ENCODE data around the gene TFF2. TPM values are rescaled to one million over a fixed set of nuclear protein-coding genes. Genes with fewer than 3 reads are reported as not detected.

The TFF2 gene
- total RNA-seq, 2 experiments from 2014 or later: not detected

DNA sequence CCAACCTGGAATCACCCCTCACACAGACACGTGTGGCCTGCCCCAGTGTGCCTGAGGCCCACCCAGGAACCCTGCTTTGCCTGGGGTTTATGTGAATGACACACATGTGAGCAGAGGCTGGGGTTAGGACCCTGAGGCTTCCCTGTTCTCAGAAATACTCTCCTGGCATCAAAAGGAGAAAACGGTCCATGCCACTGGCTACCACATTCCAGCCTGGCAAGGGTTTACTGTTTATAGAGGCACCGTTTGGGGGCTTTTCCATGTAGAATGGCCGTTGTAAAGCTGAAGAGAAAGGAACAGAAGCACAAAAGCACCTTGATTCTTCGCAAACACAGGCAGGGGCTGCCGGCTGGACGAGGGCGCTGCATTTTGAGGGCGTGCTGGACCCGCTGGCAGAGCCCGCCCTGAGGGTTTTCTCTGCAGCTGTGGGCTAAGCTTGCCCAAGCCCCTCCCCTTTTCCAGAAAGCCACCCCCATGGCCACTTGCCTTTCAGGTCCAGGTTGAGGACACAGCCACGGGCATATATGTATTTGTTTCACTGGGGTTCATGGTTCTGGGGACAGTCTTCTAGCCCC lies 48.6 kb downstream of the TFF2 start:
- CTCF ChIA-PET: interaction anchor here (1.7 to 5.4 kb wide), 2 partner anchors 8 to 43 kb away, joined by 5 to 34 read pairs; no protein-coding TSS in a partner anchor
- POLR2A ChIA-PET: interaction anchor here (0.9 kb wide), 1 partner anchor 12 kb away, joined by 3 read pairs; no protein-coding TSS in a partner anchor
- intact Hi-C loops (cut with micrococcal nuclease): no loop called here
- DNase-seq: no peak
- no peak overlapping the region for H3K4me3 Mint-ChIP-seq
- H3K27ac Mint-ChIP-seq: no peak overlapping the region
- ATAC-seq: no peak
- H3K4me1 Mint-ChIP-seq (ENCODE audit: low read depth): peaks cover 16% of the 10 kb centered on the region
- TF ChIP-seq, protein P1, sequence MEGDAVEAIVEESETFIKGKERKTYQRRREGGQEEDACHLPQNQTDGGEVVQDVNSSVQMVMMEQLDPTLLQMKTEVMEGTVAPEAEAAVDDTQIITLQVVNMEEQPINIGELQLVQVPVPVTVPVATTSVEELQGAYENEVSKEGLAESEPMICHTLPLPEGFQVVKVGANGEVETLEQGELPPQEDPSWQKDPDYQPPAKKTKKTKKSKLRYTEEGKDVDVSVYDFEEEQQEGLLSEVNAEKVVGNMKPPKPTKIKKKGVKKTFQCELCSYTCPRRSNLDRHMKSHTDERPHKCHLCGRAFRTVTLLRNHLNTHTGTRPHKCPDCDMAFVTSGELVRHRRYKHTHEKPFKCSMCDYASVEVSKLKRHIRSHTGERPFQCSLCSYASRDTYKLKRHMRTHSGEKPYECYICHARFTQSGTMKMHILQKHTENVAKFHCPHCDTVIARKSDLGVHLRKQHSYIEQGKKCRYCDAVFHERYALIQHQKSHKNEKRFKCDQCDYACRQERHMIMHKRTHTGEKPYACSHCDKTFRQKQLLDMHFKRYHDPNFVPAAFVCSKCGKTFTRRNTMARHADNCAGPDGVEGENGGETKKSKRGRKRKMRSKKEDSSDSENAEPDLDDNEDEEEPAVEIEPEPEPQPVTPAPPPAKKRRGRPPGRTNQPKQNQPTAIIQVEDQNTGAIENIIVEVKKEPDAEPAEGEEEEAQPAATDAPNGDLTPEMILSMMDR (IDR thresholded peaks at IDR 0.05): no peak
- no peaks in the 10 kb centered on the region for H3K36me3 Mint-ChIP-seq (ENCODE audit: low read depth)
- no peaks in the 10 kb centered on the region for H3K27me3 Mint-ChIP-seq
- H3K9me3 Mint-ChIP-seq: no peaks in the 10 kb centered on the region

DNA sequence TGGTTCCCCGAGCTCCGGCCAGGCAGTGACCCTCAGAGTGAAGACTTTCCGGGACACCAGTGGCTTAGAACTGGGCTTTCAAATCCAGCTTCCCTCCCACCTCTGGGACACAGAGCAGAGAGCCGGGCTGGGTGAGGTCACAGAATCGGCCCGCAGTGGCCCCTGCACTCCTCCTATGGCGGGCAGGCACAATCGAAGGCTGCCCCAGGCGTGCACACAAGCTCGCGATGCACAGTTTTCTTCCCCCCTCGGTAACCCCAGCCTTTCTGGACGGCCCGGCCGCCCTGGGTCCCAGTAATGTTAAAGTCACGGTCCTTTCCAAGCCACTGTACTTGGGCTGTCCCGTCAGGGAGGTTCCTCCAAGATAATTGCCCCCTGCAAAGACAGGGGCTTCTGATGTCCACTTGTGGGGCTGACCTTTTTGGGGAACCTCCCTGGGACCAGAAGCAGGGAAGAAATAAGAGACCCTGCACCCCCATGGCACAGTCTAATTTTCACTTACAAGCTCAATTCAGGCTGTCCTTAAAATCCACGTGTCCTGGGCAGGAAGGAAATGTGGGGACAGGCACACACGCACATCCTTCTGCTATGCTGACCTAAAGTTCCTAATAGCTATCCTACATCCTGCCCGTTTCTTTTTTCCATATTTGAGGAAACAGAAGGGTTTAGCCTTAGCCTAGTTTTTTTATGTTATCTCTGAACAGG lies 49.3 kb downstream of the TFF2 start:
- Mint-ChIP-seq H3K4me1 (ENCODE audit: low read depth) (peaks cover 14% of the 10 kb centered on the region), H3K9me3 (no peaks in the 10 kb centered on the region), H3K36me3 (ENCODE audit: low read depth) (no peaks in the 10 kb centered on the region), H3K4me3 (no peak overlapping the region), H3K27me3 (no peaks in the 10 kb centered on the region), H3K27ac (no peak overlapping the region)
- POLR2A ChIA-PET: interaction anchor here (0.9 kb wide), 1 partner anchor 12 kb away, joined by 3 read pairs; no protein-coding TSS in a partner anchor
- CTCF ChIA-PET: interaction anchor here (1.7 to 5.4 kb wide), 2 partner anchors 8 to 43 kb away, joined by 5 to 34 read pairs; no protein-coding TSS in a partner anchor
- TF ChIP-seq, protein P1 (IDR thresholded peaks at IDR 0.05): no peak
- intact Hi-C loops (cut with micrococcal nuclease): no loop called here
- no peak for ATAC-seq
- DNase-seq: no peak

DNA sequence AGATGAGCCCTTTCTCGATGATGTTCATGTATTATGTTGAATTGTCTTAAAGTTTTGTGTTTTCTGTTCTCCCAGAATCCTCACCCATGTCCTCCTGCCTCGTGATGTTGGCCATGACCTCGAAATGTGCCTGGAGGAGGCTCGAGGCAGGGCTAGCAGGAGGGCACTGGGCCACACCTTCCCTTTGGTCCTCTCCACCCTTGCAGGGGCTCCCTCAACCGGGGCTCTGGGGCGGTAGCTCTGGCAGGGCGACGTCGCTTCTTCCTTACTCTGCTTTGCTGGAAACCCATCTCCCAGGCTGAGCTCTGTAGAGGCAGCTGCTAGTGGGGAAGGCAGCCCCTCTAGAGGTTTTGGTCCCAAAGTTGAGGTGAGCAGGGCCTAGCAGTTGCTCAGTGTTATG lies 49.8 kb downstream of the TFF2 start:
- ChIA-PET CTCF (interaction anchor here (1.7 to 5.4 kb wide), 2 partner anchors 9 to 42 kb away, joined by 5 to 34 read pairs; no protein-coding TSS in a partner anchor), POLR2A (no interaction called here)
- Mint-ChIP-seq H3K27ac (no peak overlapping the region), H3K36me3 (ENCODE audit: low read depth) (no peaks in the 10 kb centered on the region), H3K9me3 (no peaks in the 10 kb centered on the region), H3K4me1 (ENCODE audit: low read depth) (peaks cover 14% of the 10 kb centered on the region), H3K27me3 (no peaks in the 10 kb centered on the region), H3K4me3 (no peak overlapping the region)
- DNase-seq (no peak), ATAC-seq (no peak)
- intact Hi-C loops (cut with micrococcal nuclease): no loop called here
- TF ChIP-seq, protein P1 (IDR thresholded peaks at IDR 0.05): no peak

DNA sequence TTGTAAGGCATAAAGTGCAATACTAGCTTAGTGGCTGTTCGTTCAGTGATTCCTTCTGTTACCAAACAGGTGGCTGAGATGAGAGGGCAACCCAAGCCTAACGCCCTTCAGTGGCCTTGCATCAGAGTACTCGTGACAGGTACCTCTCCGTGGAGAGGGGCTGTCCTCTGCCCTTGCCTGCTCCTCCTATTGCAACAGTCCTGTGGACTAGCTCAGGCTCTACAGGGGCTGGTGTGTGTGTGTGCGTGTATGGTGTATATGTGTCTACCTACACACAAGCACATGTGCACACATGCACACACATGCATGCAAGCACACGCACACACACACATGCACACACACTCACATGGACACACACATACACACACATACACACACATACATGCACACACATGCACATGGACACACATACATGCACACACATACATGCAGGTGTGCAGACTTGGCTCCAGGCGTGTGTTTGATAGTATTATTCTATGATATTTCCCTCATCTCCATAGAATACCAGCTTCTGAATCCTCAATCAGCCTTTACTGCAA lies 50.7 kb downstream of the TFF2 start:
- Mint-ChIP-seq H3K36me3 (ENCODE audit: low read depth) (no peaks in the 10 kb centered on the region), H3K4me3 (no peak overlapping the region), H3K4me1 (ENCODE audit: low read depth) (peaks cover 14% of the 10 kb centered on the region), H3K27ac (no peak overlapping the region), H3K9me3 (no peaks in the 10 kb centered on the region), H3K27me3 (no peaks in the 10 kb centered on the region)
- CTCF ChIA-PET: interaction anchor here (1.2 to 5.4 kb wide), 2 partner anchors 10 to 20 kb away, joined by 3 to 34 read pairs; no protein-coding TSS in a partner anchor
- intact Hi-C loops (cut with micrococcal nuclease): no loop called here
- DNase-seq: no peak
- TF ChIP-seq, protein P1 (IDR thresholded peaks at IDR 0.05): no peak
- POLR2A ChIA-PET: no interaction called here
- no peak for ATAC-seq

Data from activated CD8-positive, alpha-beta T cell treated with anti-CD3 and anti-CD28 coated beads for 36 hours (primary cell).